Liver (tissue), 3 donors: ENCODE results near the gene INPP4B.

Source experiments
- ATF3 ChIP-seq: IDR thresholded peaks from 2 replicates; pipeline ENCODE4 v1.6.1; 2016; ENCODE audit warnings: antibody characterized with exemption
- CTCF ChIP-seq: fragments of 150-350 bp; IDR thresholded peaks from 2 replicates; pipeline ENCODE4 v1.5.1; 2017; ENCODE audit warnings: improper control_type of control experiment, low read depth, low read length; ENCODE audit not compliant: missing input control
- GABPA ChIP-seq, 2 donors: IDR thresholded peaks in 1 of 2; conservative IDR thresholded peaks in 1 of 2; 2 replicates each; pipeline ENCODE4 v1.6.1; 2016; ENCODE audit warnings: antibody characterized with exemption in 2 of 2, mild to moderate bottlenecking in 1 of 2, moderate library complexity in 1 of 2
- MAX ChIP-seq: IDR thresholded peaks from 2 replicates; pipeline ENCODE4 v1.6.1; 2016; ENCODE audit warnings: antibody characterized with exemption
- RAD21 ChIP-seq, 2 donors: IDR thresholded peaks; 2 replicates each; pipeline ENCODE4 v1.6.1; 2016; ENCODE audit warnings: antibody characterized with exemption in 2 of 2, mild to moderate bottlenecking in 2 of 2
- YY1 ChIP-seq: IDR thresholded peaks from 2 replicates; pipeline ENCODE4 v1.6.1; 2016; ENCODE audit warnings: antibody characterized with exemption, mild to moderate bottlenecking
- ZBTB33 ChIP-seq: IDR thresholded peaks from 2 replicates; pipeline ENCODE4 v1.6.1; 2016; ENCODE audit warnings: antibody characterized with exemption
- donor health status: healthy.
- donor health status: healthy.

- TF ChIP-seq CTCF (no peak), GABPA (IDR thresholded peaks at IDR 0.05 in 1 of 2, conservative IDR thresholded peaks at IDR 0.05 in 1 of 2) (no peak), RAD21 (IDR thresholded peaks at IDR 0.05) (no peak), YY1 (no peak), ZBTB33 (no peak), ATF3 (no peak), MAX (no peak)
These were observed 67.2 kb downstream of the INPP4B start for GRCh38 chr4:142778900-142779299.
